ENCODE data around the gene BNC1.
"Not testable (repeated sequence)": the region's sequence is repeated elsewhere in the genome, so short reads cannot be mapped to it uniquely, and the experiment has no call there.

BNC1 gene

DNA sequence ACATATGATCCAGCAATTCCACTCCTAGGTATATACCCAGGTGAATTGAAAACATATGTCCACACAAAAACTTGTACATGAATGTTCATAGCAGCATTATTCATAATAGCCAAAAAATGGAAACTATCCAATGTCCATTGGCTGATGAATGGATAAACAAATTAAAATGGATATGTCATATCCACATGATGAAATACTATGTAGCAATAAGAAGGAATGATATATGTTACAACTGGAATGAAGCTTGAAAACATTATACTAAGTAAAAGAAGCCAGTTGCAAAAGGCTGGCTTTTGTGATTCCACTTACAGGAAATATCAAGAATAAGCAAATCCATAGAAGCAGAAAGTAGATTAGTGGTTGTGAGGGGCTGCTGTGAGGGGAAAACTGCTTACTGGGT lies 33.7 kb downstream of the BNC1 start:
- FAIRE-seq = no peak
- TF ChIP-seq, protein P1, sequence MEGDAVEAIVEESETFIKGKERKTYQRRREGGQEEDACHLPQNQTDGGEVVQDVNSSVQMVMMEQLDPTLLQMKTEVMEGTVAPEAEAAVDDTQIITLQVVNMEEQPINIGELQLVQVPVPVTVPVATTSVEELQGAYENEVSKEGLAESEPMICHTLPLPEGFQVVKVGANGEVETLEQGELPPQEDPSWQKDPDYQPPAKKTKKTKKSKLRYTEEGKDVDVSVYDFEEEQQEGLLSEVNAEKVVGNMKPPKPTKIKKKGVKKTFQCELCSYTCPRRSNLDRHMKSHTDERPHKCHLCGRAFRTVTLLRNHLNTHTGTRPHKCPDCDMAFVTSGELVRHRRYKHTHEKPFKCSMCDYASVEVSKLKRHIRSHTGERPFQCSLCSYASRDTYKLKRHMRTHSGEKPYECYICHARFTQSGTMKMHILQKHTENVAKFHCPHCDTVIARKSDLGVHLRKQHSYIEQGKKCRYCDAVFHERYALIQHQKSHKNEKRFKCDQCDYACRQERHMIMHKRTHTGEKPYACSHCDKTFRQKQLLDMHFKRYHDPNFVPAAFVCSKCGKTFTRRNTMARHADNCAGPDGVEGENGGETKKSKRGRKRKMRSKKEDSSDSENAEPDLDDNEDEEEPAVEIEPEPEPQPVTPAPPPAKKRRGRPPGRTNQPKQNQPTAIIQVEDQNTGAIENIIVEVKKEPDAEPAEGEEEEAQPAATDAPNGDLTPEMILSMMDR (IDR thresholded peaks at IDR 0.05; ENCODE audit: insufficient read depth, missing control alignments) = no peak

DNA sequence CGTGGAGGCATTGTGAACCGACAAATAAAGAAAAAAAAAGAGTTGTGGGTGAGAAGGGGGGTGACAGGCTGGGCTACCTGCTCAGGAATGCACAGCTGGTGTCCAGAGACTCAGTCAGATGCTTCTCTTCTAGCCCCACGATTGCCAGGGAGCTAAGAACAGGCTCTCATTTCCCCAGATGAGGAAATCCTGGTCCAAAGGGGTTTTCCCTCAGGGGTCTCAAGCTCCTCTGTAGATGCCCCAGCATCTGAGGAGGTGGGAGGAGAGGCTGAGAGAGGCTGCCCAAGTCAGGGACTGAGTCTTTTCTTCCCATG lies 35.5 kb downstream of the BNC1 start:
- no peak for FAIRE-seq
- DNase-seq (ENCODE audit: insufficient read length, low spot score) = no peak
- TF ChIP-seq, protein P1 (IDR thresholded peaks at IDR 0.05; ENCODE audit: insufficient read depth, missing control alignments) = no peak

More for the DNA sequence above, 33.7 kb downstream of the BNC1 start:
- no peak for DNase-seq (ENCODE audit: insufficient read length, low spot score)

- DNase-seq (ENCODE audit: insufficient read length, low spot score) = no peak
- TF ChIP-seq, protein P1 (IDR thresholded peaks at IDR 0.05; ENCODE audit: insufficient read depth, missing control alignments) = peak; percentile 81
These were observed 36.1 kb downstream of the BNC1 start for GRCh38 chr15:83248151-83249029.

DNA sequence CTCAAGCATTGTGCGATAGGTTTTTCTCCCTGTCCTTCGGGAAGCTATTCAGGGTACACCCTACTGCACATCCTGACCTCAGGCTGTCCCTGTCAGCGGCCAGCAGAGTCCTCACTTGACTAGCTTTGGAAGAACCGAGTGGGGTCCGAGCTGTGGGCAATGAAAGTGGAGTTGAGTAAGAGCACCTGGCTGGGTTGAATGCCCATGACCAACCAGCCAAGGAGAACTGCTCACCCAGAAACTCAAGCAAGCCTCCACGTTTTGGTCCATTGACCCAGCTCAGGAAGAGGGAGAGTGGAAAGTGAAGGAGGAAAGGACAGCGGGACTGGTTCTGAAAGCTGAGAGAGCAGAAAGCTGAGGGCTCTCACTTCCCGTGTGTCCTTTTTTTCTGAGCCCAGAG lies 40.8 kb downstream of the BNC1 start:
- DNase-seq (ENCODE audit: insufficient read length, low spot score) (no peak), FAIRE-seq (no peak)
- TF ChIP-seq, protein P1 (IDR thresholded peaks at IDR 0.05; ENCODE audit: insufficient read depth, missing control alignments) = no peak

More at GRCh38 chr15:83248151-83249029, 36.1 kb downstream of the BNC1 start:
- FAIRE-seq = peak; percentile 76

DNA sequence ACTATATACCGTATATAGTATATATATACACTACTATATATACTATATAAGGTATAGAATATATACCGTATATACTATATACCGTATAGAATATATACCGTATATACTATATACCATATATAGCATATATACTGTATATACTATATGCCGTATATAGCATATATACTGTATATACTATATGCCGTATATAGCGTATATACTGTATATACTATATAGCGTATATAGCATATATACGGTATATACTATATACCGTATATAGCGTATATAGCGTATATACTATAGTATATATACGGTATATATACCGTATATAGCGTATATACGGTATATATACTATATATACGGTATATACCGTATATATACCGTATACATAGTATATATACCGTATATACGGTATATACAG lies 54.2 kb downstream of the BNC1 start:
- FAIRE-seq (no peak), DNase-seq (ENCODE audit: insufficient read length, low spot score) (no peak)
- TF ChIP-seq, protein P1 (IDR thresholded peaks at IDR 0.05; ENCODE audit: insufficient read depth, missing control alignments) = no peak

- DNase-seq (ENCODE audit: insufficient read length, low spot score) (no peak), FAIRE-seq (no peak)
- TF ChIP-seq, protein P1 (IDR thresholded peaks at IDR 0.05; ENCODE audit: insufficient read depth, missing control alignments) = no peak
These were observed 59.0 kb downstream of the BNC1 start for GRCh38 chr15:83225449-83225848.

GRCh38 chr15:83221781-83222180 lies 62.7 kb downstream of the BNC1 start:
- FAIRE-seq; DNase-seq (ENCODE audit: insufficient read length, low spot score): not testable (repeated sequence)

Data from D721Med (cell line).